Endothelial cell of umbilical vein (primary cell): Measurements from ENCODE around the gene PGRMC1.

Experiments
- CTCF ChIP-seq, 2 donors: IDR thresholded peaks; 1 replicate in 1 of 2; 2 replicates in 1 of 2; pipeline ENCODE4 v1.5.1; 2011; ENCODE audit warnings: low read length in 2 of 2, mild to moderate bottlenecking in 2 of 2, moderate library complexity in 2 of 2, control low read depth in 1 of 2, inconsistent platforms in 1 of 2, low read depth in 1 of 2; ENCODE audit not compliant: insufficient read depth in 1 of 2; ENCODE audit errors: extremely low read depth in 1 of 2
- EZH2 ChIP-seq: IDR thresholded peaks from 2 replicates; pipeline ENCODE4 v1.6.1; 2012; ENCODE audit warnings: borderline replicate concordance, low read depth, mild to moderate bottlenecking, moderate library complexity, low read length, inconsistent platforms; ENCODE audit not compliant: severe bottlenecking
- FOS ChIP-seq: IDR thresholded peaks from 2 replicates; pipeline ENCODE4 v1.6.1; 2011; ENCODE audit warnings: mild to moderate bottlenecking, low read length, moderate library complexity, borderline replicate concordance; ENCODE audit not compliant: insufficient read depth
- GATA2 ChIP-seq: IDR thresholded peaks from 2 replicates; pipeline ENCODE4 v1.7.0; 2011; ENCODE audit warnings: low read depth, mild to moderate bottlenecking, moderate library complexity, mixed read lengths, low read length; ENCODE audit not compliant: insufficient read length, insufficient read depth
- MAX ChIP-seq: IDR thresholded peaks from 2 replicates; pipeline ENCODE4 v1.6.1; 2011; ENCODE audit not compliant: insufficient read depth, insufficient read length
- POLR2A ChIP-seq: IDR thresholded peaks from 2 replicates; pipeline ENCODE4 v1.6.1; 2012; ENCODE audit warnings: low read depth, mild to moderate bottlenecking, control low read depth, low read length
- POLR2AphosphoS5 ChIP-seq: IDR thresholded peaks from 2 replicates; pipeline ENCODE4 v1.6.1; 2012; ENCODE audit warnings: low read depth, mild to moderate bottlenecking, control low read depth, low read length, moderate library complexity; ENCODE audit not compliant: insufficient read depth

GRCh38 chrX:119218198-119218597 lies 17.9 kb upstream of the PGRMC1 start:
- TF ChIP-seq CTCF (IDR thresholded peaks at IDR 0.05; ENCODE audit: extremely low read depth in 1 of 2, insufficient read depth in 1 of 2, low read depth in 1 of 2, low read length in 2 of 2) (no peak), MAX (no peak), POLR2A (no peak), EZH2 (no peak), POLR2AphosphoS5 (no peak), GATA2 (no peak), FOS (no peak)
